Lung (tissue), 12 donors: ENCODE data around the gene ELF5. TPM values are rescaled to one million over a fixed set of nuclear protein-coding genes. Genes with fewer than 3 reads are reported as not detected.

ENCODE experiments used
- ATAC-seq: fragments of 200-7000 bp; cut with Tn5 transposase; one replicate; pipeline ENCODE4 v1.9.1; 2020; ENCODE audit warnings: moderate number of reproducible peaks; ENCODE audit not compliant: insufficient read depth, low FRiP score
- DNase-seq, 3 donors: peaks; one replicate each; pipeline ENCODE4 v3.0.0-alpha.2; 2013 to 2017
- H3K27ac ChIP-seq, 2 donors: one replicate each; pipeline ENCODE4 v1.5.1; 2013; ENCODE audit warnings: mild to moderate bottlenecking in 2 of 2, moderate library complexity in 2 of 2, control low read depth in 1 of 2, inconsistent platforms in 1 of 2, low read depth in 1 of 2, low read length in 1 of 2
- H3K27me3 ChIP-seq, 3 donors: one replicate each; pipeline ENCODE4 v1.5.1; 2013; ENCODE audit warnings: low read length in 2 of 3; ENCODE audit not compliant: control insufficient read depth in 3 of 3, insufficient read depth in 3 of 3
- H3K36me3 ChIP-seq, 4 donors: one replicate each; pipeline ENCODE4 v1.5.1; 2013; ENCODE audit warnings: low read length in 4 of 4, mild to moderate bottlenecking in 1 of 4, moderate library complexity in 1 of 4; ENCODE audit not compliant: control insufficient read depth in 4 of 4, insufficient read depth in 4 of 4
- H3K4me1 ChIP-seq, 5 donors: one replicate each; pipeline ENCODE4 v1.5.1; 2013; ENCODE audit warnings: low read length in 5 of 5, mild to moderate bottlenecking in 2 of 5, moderate library complexity in 1 of 5; ENCODE audit not compliant: control insufficient read depth in 5 of 5, insufficient read depth in 5 of 5
- H3K4me3 ChIP-seq: one replicate; pipeline ENCODE4 v1.5.1; 2013; ENCODE audit warnings: mild to moderate bottlenecking, control low read depth, moderate library complexity
- H3K9ac ChIP-seq, 2 donors: one replicate each; pipeline ENCODE4 v1.5.1; 2013; ENCODE audit warnings: low read length in 2 of 2, control low read depth in 1 of 2; ENCODE audit not compliant: insufficient read depth in 1 of 2
- H3K9me3 ChIP-seq, 4 donors: one replicate each; pipeline ENCODE4 v1.5.1; 2013; ENCODE audit warnings: low read length in 3 of 4, mild to moderate bottlenecking in 1 of 4, moderate library complexity in 1 of 4; ENCODE audit not compliant: control insufficient read depth in 4 of 4, insufficient read depth in 3 of 4
- CTCF ChIP-seq: IDR thresholded peaks from 2 replicates; pipeline ENCODE4 v1.5.1; 2012; ENCODE audit warnings: mild to moderate bottlenecking; ENCODE audit errors: control extremely low read depth, extremely low read depth
- WGBS, 2 donors: extraction: QIAGEN DNeasy Blood & Tissue Kit; methylation state at CpG; one replicate each; pipeline ENCODE4 v1.1.7; 2013; 5-methylcytosine and 5-hydroxymethylcytosine counted together
- polyA plus RNA-seq, 2 donors: library from polyadenylated mRNA; stranded (reverse); fragments of 200-250 nt; gene quantifications; one replicate each; pipeline ENCODE4 v1.2.1, GENCODE V29; 2013
- total RNA-seq, 2 donors: library from RNA; depleted of rRNA in 1 of 2; stranded (reverse); fragments of >200 nt in 1 of 2; gene quantifications; one replicate each; pipeline ENCODE4 v1.2.1, GENCODE V29; 2014 to 2021
- donor health status: control.
- donor health status: control.
- donor health status: Bipolar disorder and iron deficiency.
- donor health status: healthy.
- donor health status: DM: yes; HTN: yes; CAD: no.

Gene ELF5
- total and polyA plus RNA-seq, 4 donors, result 1.4 to 24.6 (median 7.2) TPM

- H3K27ac ChIP-seq, result no peak overlapping the region
- H3K9ac ChIP-seq, result no peak overlapping the region
- H3K4me1 ChIP-seq, result peaks cover 0 to 30% (median 5%) of the 10 kb centered on the region in 5 donors
- WGBS, 2 donors, result 58 to 80% methylated on average over 11 of the region's 11 CpGs
- H3K27me3 ChIP-seq, result no peaks in the 10 kb centered on the region
- H3K4me3 ChIP-seq, result no peak overlapping the region
- no peak for DNase-seq
- ATAC-seq, result no peak
- TF ChIP-seq CTCF, result no peak
- peaks cover 11 to 28% (median 16%) of the 10 kb centered on the region in 4 donors for H3K36me3 ChIP-seq
- no peaks in the 10 kb centered on the region for H3K9me3 ChIP-seq
Observed at GRCh38 chr11:34448223-34448994, 65.2 kb downstream of the ELF5 start.

- H3K9me3 ChIP-seq, result peaks cover 0 to 2% (median 0%) of the 10 kb centered on the region in 4 donors
- no peak overlapping the region for H3K9ac ChIP-seq
- ATAC-seq (no peak), DNase-seq (no peak)
- H3K4me1 ChIP-seq, result peaks cover 0 to 30% (median 6%) of the 10 kb centered on the region in 5 donors
- H3K27ac ChIP-seq, result no peak overlapping the region
- TF ChIP-seq CTCF, result no peak
- peaks cover 8 to 20% (median 13%) of the 10 kb centered on the region in 4 donors for H3K36me3 ChIP-seq
- no peaks in the 10 kb centered on the region for H3K27me3 ChIP-seq
- H3K4me3 ChIP-seq, result no peak overlapping the region
Observed at GRCh38 chr11:34447044-34447443, 66.5 kb downstream of the ELF5 start.

GRCh38 chr11:34446386-34446785 lies 67.2 kb downstream of the ELF5 start:
- Histone ChIP-seq H3K27me3 (no peaks in the 10 kb centered on the region), H3K9ac (no peak overlapping the region), H3K36me3 (peaks cover 5 to 21% (median 13%) of the 10 kb centered on the region in 4 donors), H3K9me3 (peaks cover 0 to 2% (median 1%) of the 10 kb centered on the region in 4 donors), H3K27ac (no peak overlapping the region), H3K4me3 (no peak overlapping the region), H3K4me1 (peaks cover 0 to 30% (median 6%) of the 10 kb centered on the region in 5 donors)
- DNase-seq (no peak), ATAC-seq (no peak)
- WGBS, 2 donors, result 50 to 62% methylated on average over 5 of the region's 5 CpGs
- no peak for TF ChIP-seq CTCF

- H3K27ac ChIP-seq, result no peak overlapping the region
- DNase-seq (no peak), ATAC-seq (no peak)
- H3K4me1 ChIP-seq, result peaks cover 0 to 30% (median 6%) of the 10 kb centered on the region in 5 donors
- H3K36me3 ChIP-seq, result peaks cover 5 to 22% (median 13%) of the 10 kb centered on the region in 4 donors
- no peak overlapping the region for H3K9ac ChIP-seq
- 47 to 60% methylated on average over 4 of the region's 4 CpGs for WGBS, 2 donors
- TF ChIP-seq CTCF, result no peak
- H3K4me3 ChIP-seq, result no peak overlapping the region
- H3K9me3 ChIP-seq, result peaks cover 0 to 2% (median 1%) of the 10 kb centered on the region in 4 donors
- H3K27me3 ChIP-seq, result no peaks in the 10 kb centered on the region
Observed at GRCh38 chr11:34445956-34446355, 67.6 kb downstream of the ELF5 start.
